Transverse colon (tissue), 3 donors: ENCODE measurements around the gene CCN5.

Experiments
- CTCF ChIP-seq, 5 experiments: fragments of 200-600 bp in 3 of 5; fragments of 450-650 bp in 2 of 5; sonication (generic) in 3 of 5; IDR thresholded peaks; 1 replicate in 2 of 5; 2 replicates in 3 of 5; pipeline ENCODE4 v1.5.1; 2016 to 2017; ENCODE audit warnings: antibody characterized with exemption in 5 of 5, inconsistent platforms in 3 of 5, mild to moderate bottlenecking in 2 of 5, moderate library complexity in 1 of 5
- EP300 ChIP-seq: sonication (generic); formaldehyde crosslinking; IDR thresholded peaks from one replicate; pipeline ENCODE4 v1.6.1; 2017; ENCODE audit warnings: antibody characterized with exemption, low read depth
- POLR2A ChIP-seq: fragments of 450-650 bp; IDR thresholded peaks from one replicate; pipeline ENCODE4 v1.6.1; 2016; ENCODE audit warnings: antibody characterized with exemption, mild to moderate bottlenecking, moderate library complexity

DNA sequence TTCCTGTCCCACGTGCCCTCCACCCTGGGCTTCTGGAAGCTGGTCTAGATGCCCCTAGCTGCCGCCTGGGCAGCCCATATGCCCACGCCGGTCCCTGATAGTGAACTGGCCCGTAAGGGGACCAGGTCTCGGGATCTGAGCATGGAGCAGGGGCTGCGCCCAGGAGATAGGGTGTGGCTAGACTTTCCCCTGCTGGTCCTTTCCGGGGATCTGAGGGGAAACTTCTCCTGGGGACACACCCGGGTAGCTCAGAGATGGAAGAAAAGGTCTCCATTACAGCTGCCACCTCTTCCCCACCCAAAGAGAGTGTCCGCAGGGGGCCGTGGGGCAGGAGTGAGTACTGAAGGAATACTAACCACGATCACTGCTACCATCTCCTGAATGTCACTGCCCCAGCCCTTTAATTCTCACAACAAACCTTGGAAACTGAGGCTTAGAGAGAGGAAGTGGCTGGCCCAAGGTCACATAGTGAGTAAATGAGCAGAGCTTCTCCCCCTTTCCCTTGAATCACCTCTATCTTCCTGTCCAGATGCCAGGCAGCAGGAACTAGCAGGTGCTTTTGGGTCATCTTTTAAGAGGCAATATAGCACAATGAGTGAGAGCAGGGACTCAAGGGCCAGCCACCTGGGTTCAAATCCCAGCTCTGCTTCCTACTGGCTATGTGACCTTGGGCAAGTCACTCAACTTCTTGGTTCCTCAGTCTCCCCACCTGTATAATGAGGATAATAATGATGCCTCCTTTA lies 11.8 kb upstream of the CCN5 start:
- no peak for TF ChIP-seq CTCF (IDR thresholded peaks at IDR 0.05)
- no peak for TF ChIP-seq POLR2A
- TF ChIP-seq EP300, result no peak
